ENCODE measurements around the gene HOOK2. TPM values are rescaled to one million over a fixed set of nuclear protein-coding genes. Genes with fewer than 3 reads are reported as not detected.

The HOOK2 gene
- total and polyA plus RNA-seq, 9 of the 15 experiments (the other 6 are each of a cell fraction or from before 2014, with no cell fraction given), result 1.3 to 17.2 (median 9.9) TPM

DNA sequence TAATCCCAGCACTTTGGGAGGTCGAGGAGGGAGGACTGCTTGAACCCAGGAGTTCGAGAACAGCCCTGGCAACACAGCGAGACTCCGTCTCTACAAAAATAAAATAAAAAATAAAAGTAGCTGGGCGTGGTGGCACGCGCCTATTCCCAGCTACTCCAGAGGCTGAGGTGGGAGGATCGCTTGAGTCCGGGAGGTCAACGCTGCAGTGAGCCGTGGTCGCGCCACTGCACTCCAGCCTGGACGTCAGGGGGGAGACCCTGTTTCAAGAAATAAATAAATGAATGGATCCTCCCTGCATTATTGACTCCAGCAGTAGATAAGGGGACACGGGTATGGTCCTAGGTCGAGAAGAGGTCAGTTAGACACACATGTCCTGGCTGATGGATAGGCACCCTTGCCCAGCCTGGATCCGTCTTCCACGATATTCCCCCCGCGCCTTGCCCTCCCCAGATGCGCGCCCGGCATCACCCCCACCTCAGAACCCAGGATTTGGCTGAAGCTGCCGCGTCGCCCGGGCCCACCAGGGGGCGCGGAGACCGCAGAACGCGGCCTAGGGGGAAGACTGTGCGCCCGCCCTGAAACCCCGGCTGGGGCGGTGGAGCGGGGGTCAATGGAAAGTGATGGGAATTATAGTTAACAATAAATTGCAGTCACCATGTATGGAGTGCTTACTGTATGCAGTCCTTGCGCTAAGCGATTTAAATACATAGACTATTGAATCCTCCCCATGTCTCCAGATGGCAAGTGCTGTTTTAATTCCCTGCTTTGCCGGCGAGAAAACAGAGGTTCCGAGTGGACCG is 2.1 kb upstream of the HOOK2 start (continued):
- TF ChIP-seq, protein P1, sequence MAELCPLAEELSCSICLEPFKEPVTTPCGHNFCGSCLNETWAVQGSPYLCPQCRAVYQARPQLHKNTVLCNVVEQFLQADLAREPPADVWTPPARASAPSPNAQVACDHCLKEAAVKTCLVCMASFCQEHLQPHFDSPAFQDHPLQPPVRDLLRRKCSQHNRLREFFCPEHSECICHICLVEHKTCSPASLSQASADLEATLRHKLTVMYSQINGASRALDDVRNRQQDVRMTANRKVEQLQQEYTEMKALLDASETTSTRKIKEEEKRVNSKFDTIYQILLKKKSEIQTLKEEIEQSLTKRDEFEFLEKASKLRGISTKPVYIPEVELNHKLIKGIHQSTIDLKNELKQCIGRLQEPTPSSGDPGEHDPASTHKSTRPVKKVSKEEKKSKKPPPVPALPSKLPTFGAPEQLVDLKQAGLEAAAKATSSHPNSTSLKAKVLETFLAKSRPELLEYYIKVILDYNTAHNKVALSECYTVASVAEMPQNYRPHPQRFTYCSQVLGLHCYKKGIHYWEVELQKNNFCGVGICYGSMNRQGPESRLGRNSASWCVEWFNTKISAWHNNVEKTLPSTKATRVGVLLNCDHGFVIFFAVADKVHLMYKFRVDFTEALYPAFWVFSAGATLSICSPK (IDR thresholded peaks at IDR 0.05; ENCODE audit: borderline replicate concordance), result no peak
- no peak for TF ChIP-seq SREBF1 (IDR thresholded peaks at IDR 0.05; ENCODE audit: borderline replicate concordance, low read depth, low read length)
- TF ChIP-seq, protein P2, sequence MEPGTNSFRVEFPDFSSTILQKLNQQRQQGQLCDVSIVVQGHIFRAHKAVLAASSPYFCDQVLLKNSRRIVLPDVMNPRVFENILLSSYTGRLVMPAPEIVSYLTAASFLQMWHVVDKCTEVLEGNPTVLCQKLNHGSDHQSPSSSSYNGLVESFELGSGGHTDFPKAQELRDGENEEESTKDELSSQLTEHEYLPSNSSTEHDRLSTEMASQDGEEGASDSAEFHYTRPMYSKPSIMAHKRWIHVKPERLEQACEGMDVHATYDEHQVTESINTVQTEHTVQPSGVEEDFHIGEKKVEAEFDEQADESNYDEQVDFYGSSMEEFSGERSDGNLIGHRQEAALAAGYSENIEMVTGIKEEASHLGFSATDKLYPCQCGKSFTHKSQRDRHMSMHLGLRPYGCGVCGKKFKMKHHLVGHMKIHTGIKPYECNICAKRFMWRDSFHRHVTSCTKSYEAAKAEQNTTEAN (CRISPR knock-in tag; IDR thresholded peaks at IDR 0.05), result no peak
- TF ChIP-seq FOXP1 (CRISPR knock-in tag; IDR thresholded peaks at IDR 0.05), result no peak
- TF ChIP-seq SMARCE1 (IDR thresholded peaks at IDR 0.05), result no peak
- no peak for TF ChIP-seq TEAD4 (IDR thresholded peaks at IDR 0.05; ENCODE audit: low read length)
- TF ChIP-seq TEAD4 (CRISPR knock-in tag; IDR thresholded peaks at IDR 0.05; ENCODE audit: borderline replicate concordance), result no peak
- TF ChIP-seq, protein P3, sequence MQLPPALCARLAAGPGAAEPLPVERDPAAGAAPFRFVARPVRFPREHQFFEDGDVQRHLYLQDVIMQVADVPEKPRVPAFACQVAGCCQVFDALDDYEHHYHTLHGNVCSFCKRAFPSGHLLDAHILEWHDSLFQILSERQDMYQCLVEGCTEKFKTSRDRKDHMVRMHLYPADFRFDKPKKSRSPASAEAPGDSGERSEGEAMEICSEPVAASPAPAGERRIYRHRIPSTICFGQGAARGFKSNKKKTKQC (CRISPR knock-in tag; IDR thresholded peaks at IDR 0.05), result no peak
- TF ChIP-seq RNF2 (IDR thresholded peaks at IDR 0.05), result no peak
- TF ChIP-seq, protein P4, sequence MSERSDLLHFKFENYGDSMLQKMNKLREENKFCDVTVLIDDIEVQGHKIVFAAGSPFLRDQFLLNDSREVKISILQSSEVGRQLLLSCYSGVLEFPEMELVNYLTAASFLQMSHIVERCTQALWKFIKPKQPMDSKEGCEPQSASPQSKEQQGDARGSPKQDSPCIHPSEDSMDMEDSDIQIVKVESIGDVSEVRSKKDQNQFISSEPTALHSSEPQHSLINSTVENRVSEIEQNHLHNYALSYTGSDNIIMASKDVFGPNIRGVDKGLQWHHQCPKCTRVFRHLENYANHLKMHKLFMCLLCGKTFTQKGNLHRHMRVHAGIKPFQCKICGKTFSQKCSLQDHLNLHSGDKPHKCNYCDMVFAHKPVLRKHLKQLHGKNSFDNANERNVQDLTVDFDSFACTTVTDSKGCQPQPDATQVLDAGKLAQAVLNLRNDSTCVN (CRISPR knock-in tag; IDR thresholded peaks at IDR 0.05), result no peak
